Kidney (tissue), 14 donors: ENCODE measurements around the gene MAML1. TPM values are rescaled to one million over a fixed set of nuclear protein-coding genes. Genes with fewer than 3 reads are reported as not detected.

Experiments
- DNase-seq, 5 donors: peaks; one replicate each; pipeline ENCODE4 v3.0.0-alpha.2; 2013 to 2020
- FAIRE-seq: peaks from 2 replicates; lab custom pipeline; 2012; peaks lifted over from hg19 to GRCh38; lab: Jason Lieb, UNC
- H3K27ac ChIP-seq, 2 donors: one replicate each; pipeline ENCODE4 v1.7.0; 2013; ENCODE audit warnings: low read depth in 2 of 2, low read length in 2 of 2, inconsistent platforms in 1 of 2
- H3K27me3 ChIP-seq: one replicate; pipeline ENCODE4 v1.7.1; 2013; ENCODE audit warnings: low read length, inconsistent platforms; ENCODE audit not compliant: control insufficient read depth, insufficient read depth
- H3K36me3 ChIP-seq, 3 donors: one replicate each; pipeline versions ENCODE4 v1.7.0 to v1.7.1; 2013; ENCODE audit warnings: low read length in 3 of 3, control low read depth in 1 of 3, inconsistent platforms in 1 of 3; ENCODE audit not compliant: insufficient read depth in 3 of 3, control insufficient read depth in 2 of 3
- H3K4me1 ChIP-seq, 3 donors: one replicate each; pipeline versions ENCODE4 v1.7.0 to v1.7.1; 2013; ENCODE audit warnings: low read length in 3 of 3, inconsistent platforms in 1 of 3, low read depth in 1 of 3; ENCODE audit not compliant: control insufficient read depth in 2 of 3, insufficient read depth in 2 of 3
- H3K4me3 ChIP-seq, 3 donors: one replicate each; pipeline versions ENCODE4 v1.7.0 to v1.8.1; 2013; ENCODE audit warnings: low read length in 3 of 3, control low read depth in 1 of 3, inconsistent platforms in 1 of 3
- H3K9ac ChIP-seq, 3 donors: one replicate each; pipeline versions ENCODE4 v1.7.0 to v1.7.1; 2013; ENCODE audit warnings: low read length in 3 of 3, control low read depth in 1 of 3, inconsistent platforms in 1 of 3
- H3K9me3 ChIP-seq, 3 donors: one replicate each; pipeline versions ENCODE4 v1.7.0 to v1.7.1; 2013; ENCODE audit warnings: low read length in 3 of 3, control low read depth in 1 of 3, inconsistent platforms in 1 of 3; ENCODE audit not compliant: control insufficient read depth in 2 of 3, insufficient read depth in 1 of 3
- intact Hi-C: fragments of 100-400 bp; cut with DNase I; formaldehyde crosslinking; loops from one replicate; pipeline ENCODE4 v1.11.1; 2022
- polyA plus RNA-seq: library from polyadenylated mRNA; stranded (reverse); fragments of 350-450 nt; fragmentation: Illumina TruSeq; extraction: RNeasy Lipid Tissue Mini Kit (QIAGEN cat#74804); gene quantifications from one replicate; pipeline ENCODE4 v1.2.3, GENCODE V29; 2014; ENCODE audit warnings: low read depth, low replicate concordance; ENCODE audit not compliant: insufficient read depth
- total RNA-seq: library from RNA; stranded (reverse); fragmentation: NEBNext Ultra II Directional; extraction: Animal tissue kit (Norgen Biotek cat#: 25700); gene quantifications from one replicate; pipeline ENCODE4 v1.2.1, GENCODE V29; 2021
- TF ChIP-seq, protein P1 (sequence below): IDR thresholded peaks from 3 replicates; pipeline ENCODE4 v1.5.1; 2012; ENCODE audit warnings: mild to moderate bottlenecking, moderate library complexity, borderline replicate concordance; ENCODE audit not compliant: insufficient read depth; ENCODE audit errors: extremely low read depth
- donor health status: control.
- donor health status: control.
- donor health status: control.
- donor health status: control.
- donor health status: control.
- donor health status: DM: yes; HTN: yes; CAD: no.
- donor health status: Normal renal cell carcinoma (clear cell type).

MAML1 gene
- total and polyA plus RNA-seq, 2 donors from 2014 or later: 5.3 to 26.8 TPM

DNA sequence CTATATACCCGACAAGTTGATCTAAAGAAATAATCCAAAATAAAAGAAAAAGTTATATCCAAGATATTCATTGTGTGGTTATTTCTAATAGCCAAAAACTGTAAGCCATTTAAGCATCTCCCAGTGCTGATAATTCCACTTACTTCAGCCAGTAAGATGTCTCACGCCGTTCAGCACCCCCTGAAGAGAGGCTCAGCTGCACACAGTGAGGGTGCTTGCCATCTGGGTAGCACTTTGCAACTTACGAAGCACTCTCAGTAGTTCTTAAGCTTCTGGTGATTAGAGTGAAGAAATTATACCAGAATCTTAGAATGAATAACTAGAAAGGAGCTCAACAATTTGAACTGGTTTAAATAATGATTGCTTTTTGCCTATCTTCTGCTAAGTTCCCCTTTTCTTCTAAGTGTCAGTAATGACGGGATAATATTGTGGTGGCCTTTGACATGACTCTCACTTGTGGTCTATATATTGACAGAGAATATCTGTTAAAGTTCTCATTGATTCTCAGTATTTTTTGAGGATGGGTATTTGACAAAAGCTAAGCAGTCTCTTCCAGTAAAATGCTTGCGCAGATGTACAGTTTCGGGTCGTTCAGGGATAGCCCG, 35.0 kb downstream of the MAML1 start:
- Histone ChIP-seq H3K4me1 (peaks cover 0 to 26% (median 24%) of the 10 kb centered on the region in 3 donors), H3K36me3 (peaks cover 2 to 36% (median 26%) of the 10 kb centered on the region in 3 donors), H3K4me3 (peak overlapping the region in 1 of 3 donors; percentile 35), H3K9me3 (no peaks in the 10 kb centered on the region), H3K27ac (peak overlapping the region; percentile 38 to 63), H3K27me3 (no peaks in the 10 kb centered on the region), H3K9ac (no peak overlapping the region)
- no peak for FAIRE-seq
- TF ChIP-seq, protein P1, sequence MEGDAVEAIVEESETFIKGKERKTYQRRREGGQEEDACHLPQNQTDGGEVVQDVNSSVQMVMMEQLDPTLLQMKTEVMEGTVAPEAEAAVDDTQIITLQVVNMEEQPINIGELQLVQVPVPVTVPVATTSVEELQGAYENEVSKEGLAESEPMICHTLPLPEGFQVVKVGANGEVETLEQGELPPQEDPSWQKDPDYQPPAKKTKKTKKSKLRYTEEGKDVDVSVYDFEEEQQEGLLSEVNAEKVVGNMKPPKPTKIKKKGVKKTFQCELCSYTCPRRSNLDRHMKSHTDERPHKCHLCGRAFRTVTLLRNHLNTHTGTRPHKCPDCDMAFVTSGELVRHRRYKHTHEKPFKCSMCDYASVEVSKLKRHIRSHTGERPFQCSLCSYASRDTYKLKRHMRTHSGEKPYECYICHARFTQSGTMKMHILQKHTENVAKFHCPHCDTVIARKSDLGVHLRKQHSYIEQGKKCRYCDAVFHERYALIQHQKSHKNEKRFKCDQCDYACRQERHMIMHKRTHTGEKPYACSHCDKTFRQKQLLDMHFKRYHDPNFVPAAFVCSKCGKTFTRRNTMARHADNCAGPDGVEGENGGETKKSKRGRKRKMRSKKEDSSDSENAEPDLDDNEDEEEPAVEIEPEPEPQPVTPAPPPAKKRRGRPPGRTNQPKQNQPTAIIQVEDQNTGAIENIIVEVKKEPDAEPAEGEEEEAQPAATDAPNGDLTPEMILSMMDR: no peak
- DNase-seq: no peak
- intact Hi-C loops: no loop called here

- Histone ChIP-seq H3K9ac (no peak overlapping the region), H3K36me3 (peaks cover 4 to 43% (median 27%) of the 10 kb centered on the region in 3 donors), H3K27ac (no peak overlapping the region), H3K4me1 (peaks cover 0 to 22% (median 15%) of the 10 kb centered on the region in 3 donors), H3K4me3 (no peak overlapping the region), H3K27me3 (no peaks in the 10 kb centered on the region), H3K9me3 (no peaks in the 10 kb centered on the region)
- DNase-seq (no peak), FAIRE-seq (no peak)
- intact Hi-C loops: no loop called here
- TF ChIP-seq, protein P1: no peak
Measured at GRCh38 chr5:179768326-179769085, 35.9 kb downstream of the MAML1 start.

- Histone ChIP-seq H3K4me1 (peaks cover 0 to 15% (median 14%) of the 10 kb centered on the region in 3 donors), H3K4me3 (no peak overlapping the region), H3K9me3 (no peaks in the 10 kb centered on the region), H3K9ac (no peak overlapping the region), H3K27ac (no peak overlapping the region), H3K27me3 (no peaks in the 10 kb centered on the region), H3K36me3 (peaks cover 4 to 50% (median 33%) of the 10 kb centered on the region in 3 donors)
- TF ChIP-seq, protein P1: no peak
- no peak for DNase-seq
- no peak for FAIRE-seq
- intact Hi-C loops: no loop called here
Measured at GRCh38 chr5:179769271-179769670, 36.6 kb downstream of the MAML1 start.
